GM18907 (cell line): ENCODE measurements around the gene TTC1.
A peak's percentile ranks its signal among the peaks of the same experiment; 100 is the strongest.

Source experiments
- ATAC-seq: cut with Tn5 transposase; IDR thresholded peaks from one replicate; pipeline ENCODE4 v1.9.1; 2021; ENCODE audit warnings: mild to moderate bottlenecking, moderate library complexity; ENCODE audit not compliant: unreplicated experiment

Gene TTC1

GRCh38 chr5:160082614-160083500, 73.9 kb downstream of the TTC1 start:
- no peak for ATAC-seq

GRCh38 chr5:160083501-160083900, 74.6 kb downstream of the TTC1 start:
- ATAC-seq = no peak

GRCh38 chr5:160084144-160084543, 75.2 kb downstream of the TTC1 start:
- ATAC-seq = no peak

DNA sequence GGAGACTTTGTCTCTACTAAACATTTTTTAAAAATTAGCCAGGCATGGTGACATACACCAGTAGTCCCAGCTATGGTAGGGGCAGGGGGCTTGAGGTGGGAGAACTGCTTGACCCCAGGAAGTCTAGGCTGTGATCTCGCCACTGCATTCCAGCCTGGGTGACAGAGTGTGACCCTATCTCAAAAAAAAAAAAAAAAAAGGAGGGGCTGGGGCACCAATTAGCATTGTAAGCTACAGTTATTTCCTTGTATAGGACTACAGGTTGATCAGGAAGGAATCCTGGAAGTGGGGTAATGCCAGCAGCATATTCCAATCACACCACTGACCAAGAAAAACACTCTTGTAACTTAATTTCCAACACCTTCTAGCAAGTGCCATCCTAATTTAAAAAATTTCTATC, 78.3 kb downstream of the TTC1 start:
- ATAC-seq = no peak

GRCh38 chr5:160088805-160089204, 79.9 kb downstream of the TTC1 start:
- no peak for ATAC-seq

GRCh38 chr5:160089531-160089930, 80.6 kb downstream of the TTC1 start:
- no peak for ATAC-seq

DNA sequence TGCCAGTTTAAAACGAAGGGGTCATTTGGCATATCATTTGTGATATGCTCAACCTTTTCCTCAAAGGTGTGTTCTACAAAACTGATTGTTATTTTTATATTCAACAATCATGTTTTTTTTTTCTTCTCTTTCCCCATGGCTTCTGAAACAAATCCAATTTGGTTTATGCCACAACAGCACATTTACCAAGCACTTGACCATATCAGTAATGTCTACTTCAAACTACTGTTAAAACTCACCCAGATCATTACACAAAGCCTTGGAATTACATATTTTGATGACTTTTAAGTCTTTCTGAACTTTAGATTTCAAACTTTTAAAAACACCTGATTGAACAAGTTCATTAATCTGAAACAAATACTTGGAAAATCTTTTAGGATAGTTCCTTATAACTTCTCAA, 81.1 kb downstream of the TTC1 start:
- no peak for ATAC-seq

- ATAC-seq = no peak
These were observed 83.6 kb downstream of the TTC1 start for GRCh38 chr5:160092514-160092913.

- ATAC-seq = peak; percentile 66
These were observed 84.2 kb downstream of the TTC1 start for GRCh38 chr5:160092960-160093707.

DNA sequence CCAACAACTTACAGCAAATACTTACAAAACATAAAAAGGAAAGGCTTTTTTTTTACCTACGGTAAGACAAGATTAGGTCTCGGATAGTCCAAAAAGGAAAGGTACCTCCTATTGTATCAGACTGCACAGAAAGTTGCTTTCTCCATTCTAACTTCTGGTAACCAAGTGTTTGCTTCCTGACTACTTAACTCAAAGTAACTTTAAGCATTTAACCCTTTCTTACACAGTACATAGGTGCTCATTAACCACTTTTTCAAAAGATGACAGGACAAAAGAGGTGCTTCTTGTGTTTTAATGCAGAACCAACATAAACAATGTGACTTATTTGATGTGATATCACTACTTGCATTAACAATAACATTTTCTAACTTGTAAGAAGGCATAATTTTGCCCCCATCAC, 87.2 kb downstream of the TTC1 start:
- no peak for ATAC-seq

DNA sequence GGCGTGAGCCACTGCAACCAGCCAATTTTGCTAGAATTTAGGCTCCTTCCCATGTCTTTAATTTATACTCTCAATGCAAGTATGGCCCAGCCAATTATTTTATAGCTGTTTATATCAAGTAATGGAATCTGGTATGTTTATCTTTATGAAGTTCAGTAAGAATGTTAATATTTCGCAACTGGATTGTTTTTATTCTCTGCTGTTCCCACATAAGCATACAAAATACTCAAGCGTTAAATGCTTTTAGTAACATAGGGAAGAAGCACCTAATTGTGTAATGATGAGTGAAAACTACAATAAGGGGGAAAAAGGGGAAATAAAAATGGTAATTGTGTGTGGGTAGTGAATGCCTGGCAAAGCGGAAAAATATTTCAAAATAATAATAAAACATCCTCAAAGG, 89.1 kb downstream of the TTC1 start:
- no peak for ATAC-seq

- peak; percentile 85 for ATAC-seq
These were observed 96.9 kb downstream of the TTC1 start for GRCh38 chr5:160105686-160106360.

- ATAC-seq = peak; percentile 69
These were observed 99.2 kb downstream of the TTC1 start for GRCh38 chr5:160108124-160108523.
